Naive thymus-derived CD4-positive, alpha-beta T cell (primary cell): Measurements from ENCODE around the gene TMEM123. TPM values are rescaled to one million over a fixed set of nuclear protein-coding genes. Genes with fewer than 3 reads are reported as not detected.

Experiments used
- ATAC-seq: fragments of 150-1000 bp; cut with Tn5 transposase; 2 replicates; pipeline ENCODE4 v1.10.0; 2021; ENCODE audit warnings: mild to moderate bottlenecking, moderate library complexity
- CTCF ChIA-PET: fragments of 350-600 bp; sonication (Branson Sonifier 250); formaldehyde crosslinking; loops from one replicate; lab custom pipeline; 2021; ENCODE audit warnings: antibody characterized with exemption; lab: Charles Lee
- POLR2A ChIA-PET: fragments of 350-600 bp; sonication (Branson Sonifier 250); formaldehyde crosslinking; loops from one replicate; lab custom pipeline; 2021; ENCODE audit warnings: antibody characterized with exemption, inconsistent platforms; lab: Charles Lee
- DNase-seq, 9 donors: peaks; one replicate each; pipeline versions ENCODE4 v3.0.0 to v3.0.0-alpha.2; 2020 to 2022; ENCODE audit warnings: mixed read lengths in 1 of 9
- H3K27ac ChIP-seq: one replicate; pipeline ENCODE4 v1.7.0; 2013; ENCODE audit warnings: mild to moderate bottlenecking, low read depth, low read length, moderate library complexity
- H3K27me3 ChIP-seq, 2 donors: one replicate each; pipeline ENCODE4 v1.7.0; 2013; ENCODE audit warnings: low read length in 2 of 2, mild to moderate bottlenecking in 2 of 2, moderate library complexity in 2 of 2; ENCODE audit not compliant: control insufficient read depth in 2 of 2, insufficient read depth in 2 of 2
- H3K36me3 ChIP-seq, 3 experiments: 1 replicate in 2 of 3; 2 replicates in 1 of 3; pipeline ENCODE4 v1.7.0; 2013; ENCODE audit warnings: low read length in 3 of 3, mild to moderate bottlenecking in 3 of 3, moderate library complexity in 1 of 3; ENCODE audit not compliant: insufficient read depth in 3 of 3, control insufficient read depth in 2 of 3
- H3K4me1 ChIP-seq, 2 donors: one replicate each; pipeline ENCODE4 v1.7.0; 2013; ENCODE audit warnings: low read length in 2 of 2, mild to moderate bottlenecking in 2 of 2, moderate library complexity in 1 of 2; ENCODE audit not compliant: control insufficient read depth in 2 of 2, insufficient read depth in 2 of 2
- H3K4me3 ChIP-seq: 2 replicates; pipeline ENCODE4 v1.7.0; 2013; ENCODE audit warnings: mild to moderate bottlenecking, low read length
- H3K9me3 ChIP-seq, 3 experiments: 1 replicate in 2 of 3; 2 replicates in 1 of 3; pipeline ENCODE4 v1.7.0; 2013; ENCODE audit warnings: low read length in 3 of 3; ENCODE audit not compliant: control insufficient read depth in 2 of 3
- H3K27ac Mint-ChIP-seq, 9 donors: one replicate each; pipeline ENCODE4 v1.8.0; 2020 to 2022; ENCODE audit warnings: mixed read lengths in 9 of 9, mild to moderate bottlenecking in 8 of 9, moderate library complexity in 5 of 9, inconsistent platforms in 2 of 9
- H3K27me3 Mint-ChIP-seq, 5 donors: one replicate each; pipeline ENCODE4 v1.8.0; 2021 to 2022; ENCODE audit warnings: mixed read lengths in 5 of 5, mild to moderate bottlenecking in 1 of 5
- H3K36me3 Mint-ChIP-seq, 5 donors: one replicate each; pipeline ENCODE4 v1.8.0; 2020 to 2022; ENCODE audit warnings: mixed read lengths in 5 of 5, mild to moderate bottlenecking in 3 of 5, inconsistent platforms in 1 of 5
- H3K4me1 Mint-ChIP-seq, 7 donors: one replicate each; pipeline ENCODE4 v1.8.0; 2020 to 2022; ENCODE audit warnings: mixed read lengths in 7 of 7, mild to moderate bottlenecking in 3 of 7, inconsistent platforms in 1 of 7
- H3K4me3 Mint-ChIP-seq, 10 donors: one replicate each; pipeline ENCODE4 v1.8.0; 2020 to 2022; ENCODE audit warnings: mild to moderate bottlenecking in 10 of 10, mixed read lengths in 10 of 10, moderate library complexity in 6 of 10, inconsistent platforms in 2 of 10
- H3K9me3 Mint-ChIP-seq, 11 donors: one replicate each; pipeline ENCODE4 v1.8.0; 2020 to 2022; ENCODE audit warnings: mixed read lengths in 11 of 11, mild to moderate bottlenecking in 4 of 11, inconsistent platforms in 1 of 11, moderate library complexity in 1 of 11
- intact Hi-C, 2 donors: fragments of 100-400 bp; cut with micrococcal nuclease; formaldehyde crosslinking; loops; one replicate each; pipeline ENCODE4 v1.15.1; 2023
- polyA plus RNA-seq, 2 donors: library from polyadenylated mRNA; unstranded; fragments of 300-500 nt; fragmentation: Illumina TruSeq; gene quantifications; one replicate each; pipeline ENCODE4 v1.2.3, GENCODE V29; 2021
- total RNA-seq, 6 experiments: library from RNA in 5 of 6; stranded (reverse) in 5 of 6; gene quantifications; 1 replicate in 5 of 6; 2 replicates in 1 of 6; pipeline ENCODE4 v1.2.3 and lab custom pipeline; 2021 to 2026

Gene TMEM123
- total and polyA plus RNA-seq, 7 experiments from 2014 or later: 270 to 922 (median 485) TPM

GRCh38 chr11:102451681-102452460 lies 694 bp downstream of the TMEM123 start:
- DNase-seq: peak; percentile 64 to 82 (median 77)
- peak overlapping the region; percentile 80 for H3K27ac ChIP-seq
- peak overlapping the region; percentile 71 for H3K4me3 ChIP-seq
- Mint-ChIP-seq H3K9me3 (no peaks in the 10 kb centered on the region), H3K4me3 (peak overlapping the region; percentile 88 to 99 (median 96)), H3K36me3 (peaks cover 4 to 38% (median 20%) of the 10 kb centered on the region in 5 donors), H3K27me3 (no peaks in the 10 kb centered on the region), H3K27ac (peak overlapping the region; percentile 93 to 98 (median 94)), H3K4me1 (peaks cover 57 to 81% (median 71%) of the 10 kb centered on the region in 7 donors)
- H3K4me1 ChIP-seq: peaks cover 48 to 52% of the 10 kb centered on the region in 2 donors
- ChIA-PET CTCF (interaction anchor here (0.6 to 1.3 kb wide), 23 partner anchors 11 to 135 kb away, joined by 3 to 18 read pairs (median 4); no protein-coding TSS in a partner anchor), POLR2A (interaction anchor here (0.7 to 4.8 kb wide), 27 partner anchors 10 to 162 kb away, joined by 3 to 33 read pairs (median 6); no protein-coding TSS in a partner anchor)
- peaks cover 0 to 17% (median under 1%) of the 10 kb centered on the region in 3 experiments for H3K36me3 ChIP-seq
- ATAC-seq: peak; percentile 74
- no peaks in the 10 kb centered on the region for H3K9me3 ChIP-seq
- no peaks in the 10 kb centered on the region for H3K27me3 ChIP-seq
- intact Hi-C loops: loop anchor here (1.0 to 5.0 kb wide), 14 partner anchors 13 to 537 kb away; partner anchors contain the start of genes BIRC2 (in 2 of the 2), BIRC3 (in 2 of the 2) and CEP126 (in 1 of the 2)

GRCh38 chr11:102451041-102451680 lies 1.4 kb downstream of the TMEM123 start:
- Mint-ChIP-seq H3K9me3 (no peaks in the 10 kb centered on the region), H3K4me3 (peak overlapping the region; percentile 88 to 99 (median 96)), H3K27me3 (no peaks in the 10 kb centered on the region), H3K36me3 (peaks cover 4 to 45% (median 22%) of the 10 kb centered on the region in 5 donors), H3K4me1 (peaks cover 57 to 83% (median 78%) of the 10 kb centered on the region in 7 donors), H3K27ac (peak overlapping the region; percentile 93 to 98 (median 94))
- ChIA-PET POLR2A (interaction anchor here (0.5 to 4.8 kb wide), 30 partner anchors 9 to 162 kb away, joined by 3 to 33 read pairs (median 6); no protein-coding TSS in a partner anchor), CTCF (interaction anchor here (0.6 to 1.8 kb wide), 25 partner anchors 12 to 135 kb away, joined by 3 to 18 read pairs (median 4); no protein-coding TSS in a partner anchor)
- Histone ChIP-seq H3K4me1 (peaks cover 54 to 57% of the 10 kb centered on the region in 2 donors), H3K27ac (peak overlapping the region; percentile 80), H3K9me3 (no peaks in the 10 kb centered on the region), H3K27me3 (no peaks in the 10 kb centered on the region), H3K36me3 (peaks cover 0 to 22% (median 7%) of the 10 kb centered on the region in 3 experiments), H3K4me3 (peak overlapping the region; percentile 71)
- no peak for DNase-seq
- no peak for ATAC-seq
- intact Hi-C loops: loop anchor here (1.0 to 5.0 kb wide), 9 partner anchors 12 to 111 kb away; partner anchors contain the start of gene BIRC2 (in 1 of the 2)

- peak overlapping the region; percentile 88 to 99 (median 96) for H3K4me3 Mint-ChIP-seq
Observed at GRCh38 chr11:102449651-102450570, 2.7 kb downstream of the TMEM123 start.

GRCh38 chr11:102448869-102449224 lies 3.7 kb downstream of the TMEM123 start:
- peaks cover 0 to 10% (median 3%) of the 10 kb centered on the region in 11 donors for H3K9me3 Mint-ChIP-seq
- H3K4me1 Mint-ChIP-seq: peaks cover 56 to 80% (median 75%) of the 10 kb centered on the region in 7 donors
- peak overlapping the region; percentile 32 for H3K4me3 ChIP-seq
- CTCF ChIA-PET: interaction anchor here (1.4 to 2.5 kb wide), 3 partner anchors 57 to 107 kb away, joined by 4 to 8 read pairs (median 5); no protein-coding TSS in a partner anchor
- POLR2A ChIA-PET: interaction anchor here (0.7 to 4.8 kb wide), 6 partner anchors 8 to 56 kb away, joined by 3 to 33 read pairs (median 3); no protein-coding TSS in a partner anchor
- H3K27me3 Mint-ChIP-seq: no peaks in the 10 kb centered on the region
- H3K27ac Mint-ChIP-seq: peak overlapping the region; percentile 83 to 97 (median 93)
- ATAC-seq: no peak
- intact Hi-C loops: no loop called here
- peaks cover 0 to 32% (median 22%) of the 10 kb centered on the region in 3 experiments for H3K36me3 ChIP-seq
- peaks cover 57 to 58% of the 10 kb centered on the region in 2 donors for H3K4me1 ChIP-seq
- H3K27ac ChIP-seq: peak overlapping the region; percentile 80
- peaks cover 11 to 63% (median 43%) of the 10 kb centered on the region in 5 donors for H3K36me3 Mint-ChIP-seq
- H3K27me3 ChIP-seq: no peaks in the 10 kb centered on the region
- peak overlapping the region; percentile 78 to 99 (median 96) for H3K4me3 Mint-ChIP-seq
- H3K9me3 ChIP-seq: no peaks in the 10 kb centered on the region
- no peak for DNase-seq

More at GRCh38 chr11:102449651-102450570, 2.7 kb downstream of the TMEM123 start:
- Histone ChIP-seq H3K27me3 (no peaks in the 10 kb centered on the region), H3K27ac (peak overlapping the region; percentile 80), H3K36me3 (peaks cover 0 to 30% (median 19%) of the 10 kb centered on the region in 3 experiments), H3K4me3 (peak overlapping the region; percentile 71), H3K9me3 (no peaks in the 10 kb centered on the region), H3K4me1 (peaks cover 57 to 62% of the 10 kb centered on the region in 2 donors)
- no peak for ATAC-seq
- ChIA-PET CTCF (interaction anchor here (0.7 to 2.5 kb wide), 11 partner anchors 27 to 108 kb away, joined by 3 to 8 read pairs (median 3); no protein-coding TSS in a partner anchor), POLR2A (interaction anchor here (0.6 to 4.8 kb wide), 12 partner anchors 11 to 107 kb away, joined by 3 to 33 read pairs (median 5); no protein-coding TSS in a partner anchor)
- no peak for DNase-seq
- intact Hi-C loops: loop anchor here in 1 of 2 donors (5.0 kb wide), 1 partner anchor 112 kb away; no protein-coding TSS in a partner anchor
- Mint-ChIP-seq H3K36me3 (peaks cover 11 to 54% (median 34%) of the 10 kb centered on the region in 5 donors), H3K27ac (peak overlapping the region; percentile 83 to 97 (median 93)), H3K4me1 (peaks cover 59 to 85% (median 80%) of the 10 kb centered on the region in 7 donors), H3K27me3 (no peaks in the 10 kb centered on the region), H3K9me3 (peaks cover 0 to 6% (median 0%) of the 10 kb centered on the region in 11 donors)

- ChIA-PET CTCF (interaction anchor here (1.4 to 2.5 kb wide), 2 partner anchors 56 to 58 kb away, joined by 5 to 8 read pairs; no protein-coding TSS in a partner anchor), POLR2A (interaction anchor here (0.6 to 4.8 kb wide), 10 partner anchors 8 to 130 kb away, joined by 3 to 33 read pairs (median 3); no protein-coding TSS in a partner anchor)
- no peak for DNase-seq
- Histone ChIP-seq H3K36me3 (peaks cover 0 to 32% (median 22%) of the 10 kb centered on the region in 3 experiments), H3K4me3 (peak overlapping the region; percentile 32), H3K27ac (peak overlapping the region; percentile 80), H3K9me3 (no peaks in the 10 kb centered on the region), H3K4me1 (peaks cover 52% of the 10 kb centered on the region in 2 donors), H3K27me3 (no peaks in the 10 kb centered on the region)
- H3K9me3 Mint-ChIP-seq: peaks cover 0 to 10% (median 3%) of the 10 kb centered on the region in 11 donors
- no peaks in the 10 kb centered on the region for H3K27me3 Mint-ChIP-seq
- H3K27ac Mint-ChIP-seq: peak overlapping the region; percentile 84 to 97 (median 93)
- ATAC-seq: no peak
- peak overlapping the region; percentile 78 to 99 (median 96) for H3K4me3 Mint-ChIP-seq
- peaks cover 62 to 80% (median 75%) of the 10 kb centered on the region in 7 donors for H3K4me1 Mint-ChIP-seq
- H3K36me3 Mint-ChIP-seq: peaks cover 11 to 70% (median 46%) of the 10 kb centered on the region in 5 donors
- intact Hi-C loops: no loop called here
Observed at GRCh38 chr11:102447941-102448868, 4.4 kb downstream of the TMEM123 start.
